ENCODE data around the gene UMODL1.

GRCh38 chr21:42120101-42120902, 49.2 kb downstream of the UMODL1 start:
- TF ChIP-seq POLR2A (IDR thresholded peaks at IDR 0.05; ENCODE audit: low read depth, low read length) = no peak
- no peak for TF ChIP-seq CTCF (IDR thresholded peaks at IDR 0.05; ENCODE audit: extremely low read depth in 1 of 2, insufficient read depth in 1 of 2, low read depth in 1 of 2, low read length in 2 of 2)
- no peak for TF ChIP-seq POLR2AphosphoS5 (IDR thresholded peaks at IDR 0.05; ENCODE audit: insufficient read depth, low read depth, low read length)
- TF ChIP-seq GATA2 (IDR thresholded peaks at IDR 0.05; ENCODE audit: insufficient read depth, insufficient read length, low read depth, low read length) = no peak
- no peak for TF ChIP-seq EZH2 (IDR thresholded peaks at IDR 0.05; ENCODE audit: borderline replicate concordance, low read depth, low read length, severe bottlenecking)
- TF ChIP-seq FOS (IDR thresholded peaks at IDR 0.05; ENCODE audit: borderline replicate concordance, insufficient read depth, low read length) = no peak
- no peak for TF ChIP-seq MYC (IDR thresholded peaks at IDR 0.05; ENCODE audit: low read depth, low read length)

All from endothelial cell of umbilical vein (primary cell).